GM19372 (cell line): ENCODE measurements around the gene SLC9A8.

ENCODE experiments used
- ATAC-seq: cut with Tn5 transposase; IDR thresholded peaks from one replicate; pipeline ENCODE4 v1.9.1; 2021; ENCODE audit warnings: mild to moderate bottlenecking, low read depth, moderate library complexity; ENCODE audit not compliant: unreplicated experiment

Gene SLC9A8

DNA sequence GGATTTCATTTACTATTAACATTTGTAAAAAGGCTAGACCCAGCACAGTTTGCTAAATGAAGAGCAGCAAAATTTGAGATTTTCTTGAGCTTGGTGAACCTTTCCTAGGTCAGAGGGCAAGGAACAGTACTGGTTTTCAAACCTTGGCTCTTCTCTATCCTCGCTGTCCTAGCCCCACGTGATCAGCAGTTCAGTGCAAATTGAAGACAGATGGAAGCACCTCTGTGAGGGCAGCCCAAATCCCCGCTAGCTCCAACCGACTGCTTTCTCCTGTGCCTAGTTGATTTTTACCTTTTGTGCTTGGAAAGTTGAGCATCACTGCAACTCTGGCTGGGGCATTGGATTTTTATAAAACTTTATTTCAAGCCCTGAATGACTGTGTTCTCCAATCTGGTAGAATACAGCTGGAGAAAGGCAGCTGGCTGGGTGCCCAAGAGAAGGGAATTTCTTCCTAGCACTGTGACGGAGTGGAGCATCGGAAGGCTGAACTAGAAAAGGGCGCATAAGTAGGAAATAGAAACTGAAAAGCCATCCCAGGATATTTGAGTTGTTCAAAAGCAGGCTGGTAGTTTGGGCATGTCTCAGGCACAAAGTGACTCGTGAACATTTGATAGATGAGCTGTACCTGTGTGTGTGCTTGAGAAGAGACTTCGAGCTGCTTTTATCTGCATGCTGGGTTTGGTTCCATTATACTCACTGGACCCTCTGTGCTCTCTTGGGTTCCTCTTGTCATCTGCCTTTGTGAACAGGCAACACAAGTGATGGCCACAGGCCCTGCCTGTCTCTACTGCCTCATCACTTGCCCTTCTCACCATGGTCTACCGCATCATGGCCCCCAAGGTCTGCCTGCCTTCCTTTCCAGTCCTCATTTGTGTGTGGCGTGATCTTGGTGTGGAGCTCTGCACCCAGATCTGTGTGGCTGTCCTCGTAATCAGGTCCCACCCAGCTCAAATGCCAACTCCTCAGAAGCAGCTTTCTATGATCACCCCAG is 125.8 kb downstream of the SLC9A8 start:
- no peak for ATAC-seq

DNA sequence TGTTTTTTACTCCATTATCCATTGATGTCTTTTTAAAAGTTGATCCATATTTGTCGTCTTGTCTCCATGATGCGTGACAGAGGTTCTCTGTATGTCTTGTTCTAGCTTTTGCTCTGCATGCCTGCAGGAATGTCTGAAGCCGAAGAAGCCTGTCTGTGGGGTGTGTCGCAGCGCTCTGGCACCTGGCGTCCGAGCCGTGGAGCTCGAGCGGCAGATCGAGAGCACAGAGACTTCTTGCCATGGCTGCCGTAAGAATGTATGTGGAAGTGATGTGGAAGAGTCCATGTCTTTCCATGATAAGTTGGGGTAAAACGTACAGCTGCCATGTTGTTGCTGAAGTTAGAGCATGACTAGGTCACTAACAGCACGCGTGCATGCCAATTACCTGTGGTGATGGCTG is 128.8 kb downstream of the SLC9A8 start:
- ATAC-seq = no peak
